Glutamatergic neuron (in vitro differentiated cells): ENCODE measurements around the gene FARS2. TPM values are rescaled to one million over a fixed set of nuclear protein-coding genes. Genes with fewer than 3 reads are reported as not detected.

ENCODE experiments used
- DNase-seq: peaks from one replicate; pipeline ENCODE4 v3.0.0; 2022
- H3K27ac Mint-ChIP-seq: one replicate; pipeline ENCODE4 v1.8.0; 2020; ENCODE audit warnings: mild to moderate bottlenecking, mixed read lengths, inconsistent platforms; ENCODE audit not compliant: unreplicated experiment
- H3K27me3 Mint-ChIP-seq: one replicate; pipeline ENCODE4 v1.8.0; 2020; ENCODE audit warnings: mild to moderate bottlenecking, moderate library complexity, mixed read lengths, inconsistent platforms; ENCODE audit not compliant: unreplicated experiment
- H3K36me3 Mint-ChIP-seq: one replicate; pipeline ENCODE4 v1.8.0; 2020; ENCODE audit warnings: mild to moderate bottlenecking, mixed read lengths, inconsistent platforms; ENCODE audit not compliant: unreplicated experiment
- H3K4me1 Mint-ChIP-seq: one replicate; pipeline ENCODE4 v1.8.0; 2020; ENCODE audit warnings: mild to moderate bottlenecking, low read depth, mixed read lengths, inconsistent platforms; ENCODE audit not compliant: unreplicated experiment
- H3K4me3 Mint-ChIP-seq: one replicate; pipeline ENCODE4 v1.8.0; 2020; ENCODE audit warnings: mild to moderate bottlenecking, mixed read lengths, inconsistent platforms; ENCODE audit not compliant: unreplicated experiment
- H3K9me3 Mint-ChIP-seq: one replicate; pipeline ENCODE4 v1.8.0; 2020; ENCODE audit warnings: mild to moderate bottlenecking, moderate library complexity, mixed read lengths, inconsistent platforms; ENCODE audit not compliant: unreplicated experiment
- total RNA-seq: library from RNA; stranded (reverse); fragmentation: NEBNext Ultra II Directional; extraction: Animal tissue kit (Norgen Biotek cat#: 25700); gene quantifications from one replicate; pipeline ENCODE4 v1.2.1, GENCODE V29; 2021; ENCODE audit not compliant: unreplicated experiment
- TF ChIP-seq, protein P1 (sequence below): fragments of 200-600 bp; sonication (generic); IDR thresholded peaks from one replicate; pipeline ENCODE4 v1.5.0; 2021; ENCODE audit not compliant: partially characterized antibody, unreplicated experiment

The FARS2 gene
- total RNA-seq, 1 donor from 2014 or later, result 14.2 TPM

GRCh38 chr6:5636210-5637030, 375.1 kb downstream of the FARS2 start:
- peak; percentile 36 for DNase-seq
- Mint-ChIP-seq H3K4me1 (peaks cover 7% of the 10 kb centered on the region), H3K27me3 (peaks cover 4% of the 10 kb centered on the region), H3K36me3 (peaks cover 10% of the 10 kb centered on the region), H3K4me3 (no peak overlapping the region), H3K27ac (peak overlapping the region; percentile 41), H3K9me3 (peaks cover 6% of the 10 kb centered on the region)
- TF ChIP-seq, protein P1, sequence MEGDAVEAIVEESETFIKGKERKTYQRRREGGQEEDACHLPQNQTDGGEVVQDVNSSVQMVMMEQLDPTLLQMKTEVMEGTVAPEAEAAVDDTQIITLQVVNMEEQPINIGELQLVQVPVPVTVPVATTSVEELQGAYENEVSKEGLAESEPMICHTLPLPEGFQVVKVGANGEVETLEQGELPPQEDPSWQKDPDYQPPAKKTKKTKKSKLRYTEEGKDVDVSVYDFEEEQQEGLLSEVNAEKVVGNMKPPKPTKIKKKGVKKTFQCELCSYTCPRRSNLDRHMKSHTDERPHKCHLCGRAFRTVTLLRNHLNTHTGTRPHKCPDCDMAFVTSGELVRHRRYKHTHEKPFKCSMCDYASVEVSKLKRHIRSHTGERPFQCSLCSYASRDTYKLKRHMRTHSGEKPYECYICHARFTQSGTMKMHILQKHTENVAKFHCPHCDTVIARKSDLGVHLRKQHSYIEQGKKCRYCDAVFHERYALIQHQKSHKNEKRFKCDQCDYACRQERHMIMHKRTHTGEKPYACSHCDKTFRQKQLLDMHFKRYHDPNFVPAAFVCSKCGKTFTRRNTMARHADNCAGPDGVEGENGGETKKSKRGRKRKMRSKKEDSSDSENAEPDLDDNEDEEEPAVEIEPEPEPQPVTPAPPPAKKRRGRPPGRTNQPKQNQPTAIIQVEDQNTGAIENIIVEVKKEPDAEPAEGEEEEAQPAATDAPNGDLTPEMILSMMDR, result no peak

- no peak overlapping the region for H3K27ac Mint-ChIP-seq
- no peak overlapping the region for H3K4me3 Mint-ChIP-seq
- peaks cover 10% of the 10 kb centered on the region for H3K36me3 Mint-ChIP-seq
These were observed 376.4 kb downstream of the FARS2 start for GRCh38 chr6:5637714-5638113.

DNA sequence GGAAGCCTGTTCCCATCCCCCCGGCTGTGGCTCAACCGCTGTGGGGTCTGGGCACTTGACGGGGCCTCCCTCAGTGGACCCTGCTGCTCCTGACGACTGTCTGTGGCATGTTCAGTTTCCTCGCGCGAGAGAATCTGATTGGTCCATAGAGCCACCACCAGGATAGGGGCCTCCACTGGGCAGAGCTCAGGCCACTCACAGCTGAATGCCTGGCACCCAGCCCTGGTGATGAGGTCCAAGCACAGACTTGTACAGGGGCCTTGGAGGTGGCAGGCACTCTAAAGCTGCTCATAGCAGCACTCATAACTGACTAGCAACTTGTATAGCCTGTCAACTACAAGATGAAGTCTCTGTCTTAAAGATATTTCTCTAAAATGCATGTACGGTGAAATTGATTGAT, 377.4 kb downstream of the FARS2 start:
- Mint-ChIP-seq H3K27ac (no peak overlapping the region), H3K4me3 (no peak overlapping the region), H3K4me1 (peaks cover 7% of the 10 kb centered on the region), H3K27me3 (peaks cover 4% of the 10 kb centered on the region), H3K9me3 (peaks cover 6% of the 10 kb centered on the region), H3K36me3 (peaks cover 10% of the 10 kb centered on the region)
- no peak for DNase-seq
- TF ChIP-seq, protein P1, result no peak

More at GRCh38 chr6:5637714-5638113, 376.4 kb downstream of the FARS2 start:
- peaks cover 7% of the 10 kb centered on the region for H3K4me1 Mint-ChIP-seq
- peaks cover 4% of the 10 kb centered on the region for H3K27me3 Mint-ChIP-seq
- peaks cover 6% of the 10 kb centered on the region for H3K9me3 Mint-ChIP-seq
- TF ChIP-seq, protein P1, result no peak
- no peak for DNase-seq

- DNase-seq, result no peak
- H3K9me3 Mint-ChIP-seq, result peaks cover 6% of the 10 kb centered on the region
- H3K36me3 Mint-ChIP-seq, result peaks cover 10% of the 10 kb centered on the region
- TF ChIP-seq, protein P1, result no peak
- H3K4me3 Mint-ChIP-seq, result no peak overlapping the region
- peaks cover 7% of the 10 kb centered on the region for H3K4me1 Mint-ChIP-seq
- H3K27me3 Mint-ChIP-seq, result peaks cover 4% of the 10 kb centered on the region
- no peak overlapping the region for H3K27ac Mint-ChIP-seq
These were observed 377.9 kb downstream of the FARS2 start for GRCh38 chr6:5639193-5639592.

GRCh38 chr6:5640614-5641013, 379.3 kb downstream of the FARS2 start:
- no peak overlapping the region for H3K27ac Mint-ChIP-seq

More at GRCh38 chr6:5640614-5641013, 379.3 kb downstream of the FARS2 start:
- peaks cover 2% of the 10 kb centered on the region for H3K27me3 Mint-ChIP-seq
- H3K9me3 Mint-ChIP-seq, result peaks cover 4% of the 10 kb centered on the region
- TF ChIP-seq, protein P1, result no peak
- H3K4me3 Mint-ChIP-seq, result no peak overlapping the region
- H3K4me1 Mint-ChIP-seq, result peaks cover 8% of the 10 kb centered on the region
- H3K36me3 Mint-ChIP-seq, result peaks cover 10% of the 10 kb centered on the region
- DNase-seq, result no peak
